ENCODE results near the gene SOWAHA.

SOWAHA gene

DNA sequence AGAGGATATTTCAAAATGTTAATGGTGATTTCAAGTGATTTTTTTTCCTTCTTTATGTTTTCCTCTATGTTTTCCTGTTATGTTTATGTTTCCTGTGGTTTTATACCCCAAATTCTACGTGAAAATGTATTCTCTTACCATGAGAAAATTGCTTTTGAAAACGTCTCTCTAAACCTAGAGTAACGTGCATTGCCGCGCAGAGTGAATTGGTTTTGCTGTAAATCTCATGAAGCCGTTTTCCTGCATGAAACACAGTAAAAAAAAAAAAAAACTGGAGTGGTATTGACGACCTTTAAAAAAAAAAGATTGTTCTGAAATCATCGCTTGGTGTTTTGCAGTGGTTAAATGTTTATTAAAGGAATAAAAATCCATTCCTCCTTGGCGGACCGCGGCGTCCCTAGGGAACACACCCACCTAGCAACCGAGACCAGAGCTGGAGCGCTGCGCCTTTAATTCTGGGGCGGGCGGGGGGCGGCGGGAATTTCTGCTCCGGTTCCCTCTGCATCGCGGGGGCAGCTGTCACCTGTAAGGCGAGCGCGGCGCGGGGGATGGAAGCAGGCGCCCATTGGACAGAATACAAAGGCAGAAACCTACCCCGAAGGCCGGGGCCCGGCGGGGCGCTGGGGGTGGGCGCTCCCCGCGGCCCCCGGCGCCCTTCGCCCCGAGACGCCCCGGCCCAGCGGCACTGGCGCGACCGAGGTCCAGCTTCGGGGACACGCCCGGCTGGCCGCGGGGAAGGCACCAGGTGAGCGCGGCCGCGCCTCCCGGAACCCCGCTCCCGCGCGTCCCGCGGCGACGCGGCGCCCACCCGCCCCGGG is at the start of gene SOWAHA:
TSS of gene SOWAHA (plus strand) at position 522 of the 818 bp plus-strand sequence. CDS start 320 bp downstream, outside the sequence.
- DNase-seq (ENCODE audit: low read depth) = no peak

DNA sequence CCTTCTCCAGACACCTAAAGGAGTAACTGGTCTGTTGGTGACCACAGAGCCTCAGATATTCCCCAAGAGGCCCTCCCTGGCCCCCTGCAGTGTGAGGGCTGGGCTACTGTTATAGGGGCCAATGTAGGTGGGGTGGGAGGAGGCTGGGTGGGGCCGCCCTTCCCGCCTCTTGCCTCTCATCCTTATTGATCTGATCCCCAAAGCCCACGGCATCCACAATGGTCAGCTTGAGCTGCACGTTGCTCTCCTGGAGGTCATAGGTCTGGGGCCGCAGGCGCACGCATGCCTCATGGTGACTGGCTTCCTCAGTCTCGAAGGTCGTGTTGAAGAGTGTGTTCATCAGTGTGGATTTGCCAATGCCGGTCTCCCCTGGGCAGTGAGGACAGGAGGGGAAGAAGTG is 49.1 kb upstream of the SOWAHA start:
- DNase-seq (ENCODE audit: low read depth) = no peak

DNA sequence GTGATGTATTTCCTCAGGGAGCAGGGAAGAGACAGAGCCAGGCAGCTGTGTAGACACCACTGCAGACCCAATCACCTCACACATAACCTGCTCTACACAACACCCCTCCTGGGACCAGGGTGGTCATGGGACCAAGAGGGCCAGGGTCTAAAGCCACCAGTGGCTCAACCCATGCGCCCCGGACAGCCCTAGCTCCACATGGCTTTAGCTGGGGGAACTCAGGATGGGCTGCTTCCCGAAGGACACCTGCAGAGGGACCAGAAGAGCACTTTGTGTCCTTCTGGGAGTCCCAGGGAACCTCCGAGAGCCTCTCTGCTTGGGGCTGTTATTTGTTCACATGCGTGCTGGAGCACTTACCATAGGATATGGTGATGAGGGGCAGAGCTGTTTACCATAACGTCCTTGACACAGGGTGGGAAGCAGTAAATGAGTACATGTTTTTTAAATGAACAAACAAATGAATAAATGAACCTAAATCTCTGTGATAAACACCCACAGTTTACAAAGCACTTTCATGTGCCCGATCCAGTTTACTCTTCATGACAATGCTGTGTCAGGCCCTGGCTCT is 48.3 kb upstream of the SOWAHA start:
- DNase-seq (ENCODE audit: low read depth) = no peak

GRCh38 chr5:132765311-132766019 is 47.6 kb upstream of the SOWAHA start:
- no peak for DNase-seq (ENCODE audit: low read depth)

DNA sequence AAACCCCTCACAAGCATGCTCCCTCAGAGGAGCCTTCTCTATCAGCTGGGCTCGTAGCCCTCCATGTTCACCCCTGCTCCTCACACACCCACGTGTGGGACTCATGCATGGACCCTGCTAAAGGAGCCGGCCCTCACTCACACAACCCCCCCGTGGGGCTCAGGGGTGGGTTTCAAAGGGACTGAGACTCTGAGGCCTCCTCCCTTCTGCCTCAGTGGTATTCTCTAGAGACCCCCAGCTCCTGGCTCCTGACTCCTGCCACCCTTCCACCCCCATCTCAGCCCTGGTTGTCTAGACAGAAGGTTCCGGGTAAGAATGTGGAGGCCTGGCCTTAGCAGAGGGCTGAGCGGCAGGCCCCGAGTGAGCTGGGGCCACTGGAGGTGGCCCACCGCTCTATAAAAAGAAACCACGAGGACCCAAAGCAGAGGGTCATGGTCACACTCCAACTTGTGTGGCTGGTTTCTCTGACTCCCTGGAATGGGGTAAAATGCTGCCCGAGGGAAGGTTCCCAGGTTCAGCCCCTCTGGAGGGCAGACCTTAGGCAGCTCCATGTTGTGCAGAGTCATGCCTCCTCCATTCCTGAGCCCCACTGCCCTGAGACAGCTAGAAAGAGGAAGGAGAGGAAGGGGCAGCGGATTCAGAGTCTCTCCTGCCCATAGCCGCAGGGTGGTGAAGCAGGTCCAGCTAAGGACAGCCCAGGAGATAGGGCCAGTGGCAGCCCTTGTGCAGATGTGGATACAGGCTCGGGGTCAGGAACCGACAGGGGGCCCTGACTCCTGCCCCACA is 46.9 kb upstream of the SOWAHA start:
- no peak for DNase-seq (ENCODE audit: low read depth)

GRCh38 chr5:132766806-132767055 is 46.4 kb upstream of the SOWAHA start:
- no peak for DNase-seq (ENCODE audit: low read depth)

GRCh38 chr5:132767150-132767549 is 46.0 kb upstream of the SOWAHA start:
- DNase-seq (ENCODE audit: low read depth) = no peak

GRCh38 chr5:132768485-132768868 is 44.6 kb upstream of the SOWAHA start:
- no peak for DNase-seq (ENCODE audit: low read depth)

DNA sequence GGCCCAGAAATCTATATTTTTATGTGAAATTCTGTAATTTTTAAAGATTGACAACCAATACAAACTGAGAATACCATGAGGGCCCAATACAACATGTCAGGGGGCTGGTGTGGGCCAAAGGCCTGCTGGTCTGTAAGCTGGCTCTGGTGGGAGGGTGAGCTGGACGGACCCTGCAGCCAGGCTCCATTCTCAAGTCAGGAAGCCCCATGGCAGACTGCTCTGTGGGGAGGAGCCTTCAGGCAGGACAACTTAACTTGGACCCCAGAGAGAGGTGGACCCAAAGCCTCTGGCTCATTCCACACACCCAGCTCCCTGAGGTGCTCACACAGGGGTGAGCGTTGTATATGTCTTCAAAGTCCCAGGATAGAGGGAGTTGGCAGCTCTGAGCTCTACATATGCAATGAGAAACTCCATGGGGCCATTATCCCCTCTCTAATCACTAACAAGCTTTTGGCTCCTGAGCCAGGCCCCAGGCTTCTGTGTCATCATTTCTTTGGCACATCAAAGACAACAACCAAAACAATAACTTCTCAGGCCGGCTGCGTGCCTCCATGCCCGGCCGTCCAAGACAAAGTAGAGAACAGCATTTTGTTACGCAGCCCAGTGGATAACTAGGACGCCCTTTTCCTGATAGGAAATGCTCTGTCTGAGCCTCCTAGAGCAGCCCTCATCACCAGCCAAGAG is 42.5 kb upstream of the SOWAHA start:
- DNase-seq (ENCODE audit: low read depth) = no peak

GRCh38 chr5:132771503-132771998 is 41.6 kb upstream of the SOWAHA start:
- no peak for DNase-seq (ENCODE audit: low read depth)

DNA sequence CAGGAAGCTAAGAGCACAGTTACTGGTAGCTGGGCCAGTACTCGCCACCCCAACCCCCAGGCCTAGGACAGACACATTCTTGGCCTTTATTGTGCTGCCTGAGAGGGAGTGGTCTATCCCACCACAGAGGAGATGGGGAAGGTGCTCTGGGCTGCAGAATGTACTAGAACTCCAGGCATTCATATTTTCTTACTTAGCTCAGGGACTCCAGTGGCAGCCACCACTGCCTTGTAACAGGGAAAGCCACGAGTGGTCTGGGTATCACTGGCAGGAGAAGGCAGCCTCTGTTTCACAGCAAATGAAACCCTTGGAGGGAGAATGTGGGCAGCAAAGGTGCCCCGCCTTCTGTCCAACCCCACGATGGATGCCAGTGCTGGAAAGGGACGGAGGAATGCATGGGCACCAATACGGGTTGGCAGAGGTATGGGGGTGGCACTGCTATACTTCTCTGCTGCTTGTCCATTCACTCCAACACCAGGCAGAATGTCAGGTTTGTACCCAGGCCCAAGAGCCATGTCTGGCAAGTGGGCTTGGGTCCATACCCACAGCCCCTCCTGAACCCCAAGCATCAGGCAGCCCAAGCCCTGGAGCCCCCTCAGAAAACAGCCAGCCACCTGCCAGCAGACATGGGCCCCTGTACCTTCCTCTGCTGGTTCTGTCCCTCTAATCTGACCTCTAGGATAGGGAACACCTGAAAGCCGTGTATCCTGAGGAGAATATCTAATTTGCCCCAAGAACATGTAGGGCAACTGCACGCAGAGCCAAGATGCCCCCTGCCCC is 40.6 kb upstream of the SOWAHA start:
- no peak for DNase-seq (ENCODE audit: low read depth)

DNA sequence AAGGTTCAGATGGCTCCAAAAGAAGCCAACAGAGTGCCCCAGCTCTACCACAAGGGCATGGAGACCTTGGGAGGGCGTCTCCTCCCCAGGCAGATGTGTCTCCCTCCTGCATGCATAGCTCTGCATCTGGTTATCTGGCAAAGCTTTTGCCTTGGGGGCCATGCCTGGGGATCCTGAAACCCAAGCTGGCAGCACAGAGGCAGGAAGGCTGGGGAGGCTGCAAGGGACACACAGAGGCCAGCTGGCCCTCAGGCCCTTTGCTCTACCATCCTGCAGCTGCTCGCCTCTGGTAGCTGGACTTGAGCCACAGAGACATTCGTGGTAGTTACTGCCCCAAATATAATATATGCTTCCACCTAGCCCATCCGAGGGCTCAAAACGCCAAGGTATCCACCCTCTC is 40.0 kb upstream of the SOWAHA start:
- no peak for DNase-seq (ENCODE audit: low read depth)

DNA sequence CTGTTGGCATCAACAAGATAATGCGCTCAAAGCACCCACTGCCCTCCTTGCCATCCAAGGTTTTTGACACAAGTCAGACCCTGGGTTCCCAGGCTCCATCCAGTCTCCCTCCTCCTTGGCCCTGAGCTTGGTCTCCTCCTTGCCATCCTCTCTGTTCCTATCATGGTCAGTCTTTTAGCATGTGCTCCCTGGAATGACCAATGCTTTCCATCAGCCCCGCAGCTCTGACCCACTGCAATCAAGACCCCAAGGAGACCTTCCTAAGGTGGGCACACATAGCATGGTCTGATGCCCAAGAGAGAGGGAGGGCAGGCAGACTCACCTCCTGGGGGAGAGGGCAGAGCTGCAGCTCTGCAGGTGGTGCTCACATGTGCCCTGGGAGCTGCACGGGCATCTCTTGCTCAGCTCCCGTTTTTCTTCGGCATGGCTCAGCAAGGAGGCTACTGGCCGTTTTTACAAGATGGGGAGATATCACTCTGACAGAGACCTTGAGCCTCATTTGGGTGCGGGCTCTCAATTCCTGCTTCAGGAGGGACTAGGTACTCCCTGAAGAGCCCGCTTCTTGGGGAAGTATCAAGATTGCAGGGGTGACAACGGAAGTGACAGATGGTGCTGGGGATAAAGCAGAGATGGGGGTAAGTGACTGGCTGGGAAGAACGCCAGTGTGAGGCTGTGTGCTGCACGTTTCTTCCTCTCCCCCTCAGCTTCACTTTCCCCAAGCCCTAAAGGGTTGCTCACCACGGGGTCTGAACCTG is 39.3 kb upstream of the SOWAHA start:
- no peak for DNase-seq (ENCODE audit: low read depth)

- DNase-seq (ENCODE audit: low read depth) = no peak
These were observed 38.7 kb upstream of the SOWAHA start for GRCh38 chr5:132774406-132774805.

GRCh38 chr5:132774896-132775295 is 38.2 kb upstream of the SOWAHA start:
- no peak for DNase-seq (ENCODE audit: low read depth)

- no peak for DNase-seq (ENCODE audit: low read depth)
These were observed 37.6 kb upstream of the SOWAHA start for GRCh38 chr5:132775476-132775961.

GRCh38 chr5:132776131-132776937 is 36.8 kb upstream of the SOWAHA start:
- no peak for DNase-seq (ENCODE audit: low read depth)

DNA sequence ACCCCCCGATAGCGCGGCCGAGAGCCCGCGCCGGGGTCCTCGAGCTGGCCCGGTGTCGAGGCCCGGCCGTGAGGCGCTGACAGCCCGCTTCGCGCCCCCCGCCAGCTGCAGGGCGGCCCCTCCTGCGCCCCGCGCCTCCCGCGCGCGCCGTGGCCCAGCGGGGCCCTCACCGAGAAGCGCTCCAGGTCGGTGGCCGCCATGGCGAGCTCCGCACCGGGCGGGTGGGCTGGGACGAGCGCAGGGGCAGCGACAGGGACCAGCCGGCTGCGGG is 36.2 kb upstream of the SOWAHA start:
- DNase-seq (ENCODE audit: low read depth) = no peak

DNA sequence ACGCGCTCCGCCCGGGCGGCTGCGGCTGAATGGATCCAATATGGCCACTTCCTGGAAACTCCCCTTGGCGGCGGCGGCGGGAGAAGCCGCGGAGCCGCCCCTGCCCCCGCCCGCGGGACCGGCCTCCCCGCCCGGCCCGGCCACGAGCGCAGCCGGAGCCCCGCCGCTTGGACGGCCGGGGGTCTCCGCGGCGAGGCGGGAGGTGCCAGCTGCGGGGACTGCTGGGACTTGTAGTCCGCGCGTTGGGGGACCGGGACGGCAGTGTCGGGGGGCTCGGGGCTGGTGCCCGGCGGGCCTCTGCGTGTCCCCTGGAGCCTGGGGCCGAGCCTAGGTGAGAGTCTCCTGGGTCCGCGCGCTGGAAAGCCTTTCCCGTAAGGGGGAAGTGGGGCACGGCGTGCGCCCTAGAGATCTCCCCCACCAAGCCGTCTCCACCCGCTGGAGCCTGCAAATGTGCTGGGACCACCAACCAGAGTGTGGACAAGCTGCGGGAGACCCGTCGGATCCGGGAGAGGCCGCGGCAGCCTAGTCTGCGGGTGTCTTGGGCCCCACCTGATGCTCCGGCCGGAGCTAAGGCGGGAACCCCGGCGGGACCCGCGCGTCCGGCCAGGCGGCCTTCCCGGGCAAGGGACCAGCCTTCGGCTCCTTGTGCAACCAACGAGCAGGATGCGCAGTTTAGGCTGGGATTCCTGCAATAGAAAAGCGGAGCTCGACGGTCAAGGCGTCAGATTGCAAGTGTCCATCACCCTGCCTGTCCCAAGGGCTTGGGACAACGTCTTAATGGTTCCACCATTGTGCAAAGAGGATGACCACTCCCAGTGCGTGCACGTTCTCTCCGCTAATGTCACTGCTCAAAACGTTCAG is 35.7 kb upstream of the SOWAHA start, which contains the start of gene SEPTIN8:
TSS of gene SEPTIN8 (minus strand) at position 31 of the 861 bp plus-strand sequence. CDS start 102 bp downstream, outside the sequence.
- DNase-seq (ENCODE audit: low read depth) = no peak

All from stimulated activated CD4-positive, alpha-beta T cell treated with anti-CD3 and anti-CD28 coated beads, Interleukin-2, amount 100 ng/mL, for 4 hours (primary cell).